Fibroblast of the aortic adventitia (primary cell): ENCODE results near the gene TNNI2. TPM values are rescaled to one million over a fixed set of nuclear protein-coding genes. Genes with fewer than 3 reads are reported as not detected.

ENCODE experiments used
- DNase-seq: peaks from one replicate; pipeline ENCODE4 v3.0.0-alpha.2; 2010; ENCODE audit warnings: low read depth
- H3K4me3 ChIP-seq: 2 replicates; pipeline ENCODE4 v1.5.1; 2011; ENCODE audit warnings: low read depth, mild to moderate bottlenecking, control low read depth, low read length, moderate library complexity
- total RNA-seq: library from RNA; depleted of rRNA; stranded (reverse); fragments of >200 nt; gene quantifications from 2 replicates; pipeline ENCODE4 v1.2.3, GENCODE V29; 2012; ENCODE audit warnings: low replicate concordance
- TF ChIP-seq, protein P1 (sequence below): IDR thresholded peaks from 2 replicates; pipeline ENCODE4 v1.5.1; 2011; ENCODE audit warnings: mild to moderate bottlenecking, low read length, control low read depth, inconsistent platforms; ENCODE audit not compliant: insufficient read depth

Gene TNNI2
- total RNA-seq, 1 donor: not detected

DNA sequence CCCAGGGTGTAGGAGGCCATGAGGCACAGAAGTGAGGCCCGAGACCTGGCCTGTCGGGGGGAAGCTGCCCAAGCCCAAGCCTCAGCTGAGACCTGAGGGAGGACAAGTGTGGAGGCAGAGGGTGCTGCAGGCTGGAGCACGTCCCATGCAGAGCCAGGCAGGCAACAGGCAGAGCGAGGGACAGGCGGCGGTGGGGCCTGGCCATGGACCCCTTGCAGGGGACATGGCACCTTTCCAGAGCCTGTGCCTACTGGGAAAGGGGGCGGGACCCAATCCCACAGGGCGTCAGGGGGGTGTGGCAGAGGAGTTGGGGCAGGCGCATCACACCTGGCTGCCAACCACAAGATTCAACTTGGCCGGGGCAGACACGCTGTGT, 4.3 kb downstream of the TNNI2 start:
- no peak overlapping the region for H3K4me3 ChIP-seq
- TF ChIP-seq, protein P1, sequence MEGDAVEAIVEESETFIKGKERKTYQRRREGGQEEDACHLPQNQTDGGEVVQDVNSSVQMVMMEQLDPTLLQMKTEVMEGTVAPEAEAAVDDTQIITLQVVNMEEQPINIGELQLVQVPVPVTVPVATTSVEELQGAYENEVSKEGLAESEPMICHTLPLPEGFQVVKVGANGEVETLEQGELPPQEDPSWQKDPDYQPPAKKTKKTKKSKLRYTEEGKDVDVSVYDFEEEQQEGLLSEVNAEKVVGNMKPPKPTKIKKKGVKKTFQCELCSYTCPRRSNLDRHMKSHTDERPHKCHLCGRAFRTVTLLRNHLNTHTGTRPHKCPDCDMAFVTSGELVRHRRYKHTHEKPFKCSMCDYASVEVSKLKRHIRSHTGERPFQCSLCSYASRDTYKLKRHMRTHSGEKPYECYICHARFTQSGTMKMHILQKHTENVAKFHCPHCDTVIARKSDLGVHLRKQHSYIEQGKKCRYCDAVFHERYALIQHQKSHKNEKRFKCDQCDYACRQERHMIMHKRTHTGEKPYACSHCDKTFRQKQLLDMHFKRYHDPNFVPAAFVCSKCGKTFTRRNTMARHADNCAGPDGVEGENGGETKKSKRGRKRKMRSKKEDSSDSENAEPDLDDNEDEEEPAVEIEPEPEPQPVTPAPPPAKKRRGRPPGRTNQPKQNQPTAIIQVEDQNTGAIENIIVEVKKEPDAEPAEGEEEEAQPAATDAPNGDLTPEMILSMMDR: no peak
- DNase-seq: no peak

DNA sequence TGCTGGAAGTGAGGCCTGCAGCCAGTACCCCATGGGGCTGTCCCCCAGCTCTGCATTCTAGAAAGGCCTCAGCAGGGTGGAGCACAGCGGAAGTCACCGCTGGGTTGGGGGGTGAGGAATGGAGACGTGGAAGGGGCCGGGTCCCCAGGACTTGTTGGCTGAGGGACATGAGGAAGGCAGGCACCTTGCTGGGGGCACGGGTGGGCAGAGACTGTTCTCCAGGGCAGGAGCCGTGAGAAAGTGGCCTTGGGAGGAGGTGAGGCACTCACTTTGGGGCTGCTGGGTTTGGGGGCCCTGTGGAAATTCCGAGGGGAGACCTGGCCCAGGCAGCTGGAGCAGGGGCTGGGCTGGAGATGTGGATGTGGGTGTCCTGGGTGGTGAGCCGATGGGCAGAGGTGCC, 5.0 kb downstream of the TNNI2 start:
- H3K4me3 ChIP-seq: no peak overlapping the region
- DNase-seq: no peak
- TF ChIP-seq, protein P1: no peak

DNA sequence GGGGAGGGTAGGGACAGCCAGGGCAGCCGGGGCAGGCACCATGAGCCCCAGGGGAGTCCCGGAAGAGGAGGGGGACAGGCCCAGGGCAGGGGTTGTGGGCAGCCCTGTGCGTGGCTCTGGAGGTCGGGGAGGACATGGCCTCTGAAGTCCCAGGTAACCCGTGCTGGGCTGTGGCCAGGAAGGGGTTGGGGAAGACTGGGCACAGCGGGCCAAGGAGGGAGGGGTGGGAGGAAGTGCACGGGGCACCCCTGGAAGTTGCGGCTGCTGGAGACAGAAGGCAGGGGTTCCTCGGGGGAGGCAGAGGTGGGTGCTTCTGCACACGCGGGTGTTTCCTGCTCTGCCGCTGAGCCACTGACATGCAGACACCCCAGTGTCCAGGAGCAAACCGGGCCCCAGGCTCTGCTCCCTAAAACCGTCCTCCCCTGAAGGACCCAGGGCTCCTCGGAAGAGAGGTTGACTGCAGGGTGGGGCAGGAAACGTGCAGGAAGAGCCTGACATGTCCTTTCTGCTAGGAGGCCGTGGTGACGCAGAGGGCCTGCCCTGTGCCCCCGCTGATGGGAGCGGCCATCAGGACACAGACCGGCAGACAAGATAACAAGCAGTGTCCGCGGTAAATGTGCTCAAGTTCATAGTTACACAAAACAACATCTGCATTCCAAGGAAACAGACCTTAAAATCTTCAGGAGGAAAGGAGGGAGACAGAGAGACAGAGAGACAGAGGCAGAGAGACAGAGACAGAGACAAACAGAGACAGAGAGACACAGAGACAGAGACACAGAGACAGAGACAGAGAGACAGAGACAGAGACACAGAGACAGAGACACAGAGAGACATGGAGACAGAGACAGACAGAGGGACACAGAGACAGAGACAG, 5.7 kb downstream of the TNNI2 start:
- TF ChIP-seq, protein P1: no peak
- no peak for DNase-seq

DNA sequence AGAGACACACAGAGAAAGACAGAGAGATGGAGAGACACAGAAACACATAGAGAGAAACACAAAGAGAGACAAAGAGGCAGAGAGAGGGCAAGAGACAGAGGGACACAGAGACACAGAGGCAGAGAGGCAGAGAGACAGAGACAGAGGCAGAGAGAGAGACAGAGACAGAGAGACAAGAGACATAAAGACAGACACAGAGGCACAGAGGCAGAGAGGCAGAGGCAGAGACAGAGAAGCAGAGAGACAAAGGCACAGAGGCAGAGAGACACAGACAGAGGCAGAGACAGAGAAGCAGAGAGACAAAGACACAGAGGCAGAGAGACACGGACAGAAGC, 6.3 kb downstream of the TNNI2 start:
- TF ChIP-seq, protein P1: no peak
- no peak for DNase-seq
- no peak overlapping the region for H3K4me3 ChIP-seq

More for the DNA sequence above, 5.7 kb downstream of the TNNI2 start:
- no peak overlapping the region for H3K4me3 ChIP-seq

DNA sequence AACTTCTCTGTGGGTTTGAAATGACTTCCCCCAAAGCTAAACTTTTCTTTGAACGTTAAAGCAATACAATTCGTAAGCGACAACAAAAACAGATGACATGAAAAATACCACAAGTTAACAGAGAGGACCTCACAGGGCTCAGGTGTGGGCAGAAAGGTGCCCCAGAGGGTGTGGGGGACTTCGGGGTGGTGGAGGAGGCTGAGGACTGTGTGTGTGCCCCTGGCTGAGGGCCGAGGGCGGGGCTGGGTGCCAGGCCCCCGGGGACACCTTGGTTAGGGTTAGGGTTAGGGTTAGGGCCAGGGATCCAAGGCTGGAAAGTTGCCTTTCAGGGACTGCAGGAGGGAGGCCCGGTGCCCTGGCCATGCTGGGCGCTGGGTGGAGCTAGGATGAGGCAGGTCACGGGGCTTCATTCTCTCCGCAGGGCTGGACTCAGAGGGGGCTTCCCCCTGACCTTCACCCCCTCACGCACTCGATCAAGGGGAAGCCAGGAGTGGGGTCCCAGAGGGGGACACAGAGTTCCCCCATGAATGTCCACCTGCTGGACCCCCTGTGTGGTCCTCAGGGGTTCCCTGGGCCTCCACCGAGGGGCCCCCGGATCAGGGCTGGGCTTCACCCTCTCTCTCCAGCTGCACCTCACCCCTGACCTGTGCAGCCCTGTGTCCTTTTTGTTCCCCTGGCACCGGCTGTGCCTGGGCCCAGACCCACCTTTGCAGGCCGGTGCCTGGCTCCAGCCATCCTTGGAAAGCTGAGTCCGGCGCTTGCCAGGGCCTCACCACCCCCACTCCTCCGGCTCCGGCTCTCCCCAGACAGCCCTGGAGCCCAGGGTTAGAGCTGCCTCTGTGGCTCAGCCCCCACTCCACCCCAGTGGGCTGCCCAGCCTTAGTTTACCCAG, 7.0 kb downstream of the TNNI2 start:
- DNase-seq: no peak
- H3K4me3 ChIP-seq: no peak overlapping the region
- TF ChIP-seq, protein P1: no peak

DNA sequence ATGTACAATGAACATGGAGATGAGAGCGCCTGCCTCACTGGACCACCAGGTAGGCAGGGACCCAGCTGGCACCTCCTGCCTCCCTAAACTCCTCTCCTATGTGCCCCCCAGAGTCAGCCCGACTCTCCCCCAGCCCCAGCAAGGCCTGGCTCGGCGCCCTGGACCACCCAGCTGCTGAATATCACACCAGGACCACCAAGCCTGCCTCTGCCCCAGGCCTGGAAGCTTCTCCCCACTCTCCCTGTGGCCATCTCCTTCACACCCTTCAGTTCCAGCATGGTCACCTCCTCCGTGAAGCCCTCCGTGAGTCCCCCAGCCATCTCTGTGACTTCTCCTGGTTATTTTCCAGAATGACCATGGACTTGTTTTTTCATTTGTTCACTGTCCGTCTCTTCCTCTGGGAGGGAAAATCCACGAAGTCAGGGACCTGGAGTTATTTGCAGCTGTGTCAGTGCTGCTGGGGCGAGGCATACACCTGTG, 7.7 kb downstream of the TNNI2 start:
- H3K4me3 ChIP-seq: no peak overlapping the region
- TF ChIP-seq, protein P1: no peak
- DNase-seq: no peak
